ENCODE data around the gene MGST3.
"Not testable (repeated sequence)": the region's sequence is repeated elsewhere in the genome, so short reads cannot be mapped to it uniquely, and the experiment has no call there.

The MGST3 gene

DNA sequence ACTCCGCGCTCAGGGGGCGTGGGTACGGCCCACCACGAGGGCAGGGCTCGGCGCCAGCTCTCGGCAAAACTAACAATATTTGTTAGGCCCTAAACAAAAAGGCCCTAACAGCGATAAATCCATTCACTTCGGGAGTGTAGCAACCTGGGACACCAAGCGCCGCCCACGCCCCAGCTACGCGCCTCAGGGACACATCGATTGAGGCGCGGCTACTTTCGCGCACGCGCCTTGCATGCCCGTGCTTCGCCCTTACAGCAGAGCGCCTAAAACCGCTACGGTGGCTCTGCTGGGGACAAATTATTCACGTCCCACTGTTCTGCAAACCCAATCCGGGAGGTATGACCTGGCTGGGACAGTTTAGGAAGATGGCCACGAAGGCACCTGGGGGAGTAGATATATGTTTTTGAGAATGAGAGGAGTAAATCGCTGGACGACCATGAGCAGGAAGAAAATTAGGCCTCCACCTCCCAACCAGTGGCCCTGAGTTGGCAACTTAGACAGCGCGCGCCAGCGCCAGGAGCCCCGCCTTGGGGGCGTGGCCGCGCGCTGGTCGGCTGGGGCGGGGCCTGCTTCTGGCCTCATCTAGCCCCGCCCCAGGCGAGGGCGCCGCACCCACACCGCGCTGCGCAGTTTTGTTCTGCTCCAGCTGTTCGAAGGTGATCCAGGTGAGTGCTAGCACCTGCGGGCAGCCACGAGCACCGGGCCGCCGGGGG, at the start of gene MGST3:
MGST3 (plus strand) TSS at position 606 of the 713 bp plus-strand sequence. CDS start 18,614 bp downstream, outside the sequence.
- peak; percentile 94 for DNase-seq

DNA sequence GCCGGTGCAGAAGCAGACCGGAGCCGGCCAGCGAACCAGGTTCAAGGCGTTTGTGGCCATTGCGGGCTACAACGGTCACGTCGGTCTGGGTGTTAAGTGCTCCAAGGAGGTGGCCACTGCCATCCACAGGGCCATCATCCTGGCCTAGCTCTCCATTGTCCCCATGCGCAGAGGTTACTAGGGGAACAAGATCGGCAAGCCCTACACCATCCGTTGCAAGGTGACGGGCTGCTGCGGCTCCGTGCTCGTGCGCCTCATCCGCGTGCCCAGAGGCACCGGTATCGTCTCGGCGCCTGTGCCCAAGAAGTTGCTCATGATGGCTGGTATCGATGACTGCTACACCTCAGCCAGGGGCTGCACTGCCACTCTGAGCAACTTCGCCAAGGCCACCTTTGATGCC, 49.1 kb upstream of the MGST3 start:
- DNase-seq: no peak

DNA sequence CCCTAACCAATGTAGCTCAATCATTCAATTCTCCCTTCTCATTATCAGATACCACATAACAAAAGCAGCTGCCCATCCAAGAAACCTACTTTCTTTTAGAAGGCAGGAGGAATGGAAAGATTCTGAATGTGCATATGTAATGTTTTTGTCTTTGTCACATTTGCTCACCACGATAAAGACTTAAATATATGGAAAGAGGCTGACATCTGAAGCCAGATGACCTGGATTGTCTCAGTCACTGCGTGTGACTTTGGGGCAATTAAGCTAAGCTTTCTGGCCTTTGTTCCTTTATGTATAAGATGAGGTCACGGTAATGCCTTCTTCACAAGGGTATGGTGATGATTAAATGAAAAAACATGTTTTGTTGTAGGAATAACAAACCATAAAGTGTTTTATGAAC, 44.6 kb upstream of the MGST3 start:
- DNase-seq: no peak

GRCh38 chr1:165591391-165591790, 39.6 kb upstream of the MGST3 start:
- not testable (repeated sequence) for DNase-seq

DNA sequence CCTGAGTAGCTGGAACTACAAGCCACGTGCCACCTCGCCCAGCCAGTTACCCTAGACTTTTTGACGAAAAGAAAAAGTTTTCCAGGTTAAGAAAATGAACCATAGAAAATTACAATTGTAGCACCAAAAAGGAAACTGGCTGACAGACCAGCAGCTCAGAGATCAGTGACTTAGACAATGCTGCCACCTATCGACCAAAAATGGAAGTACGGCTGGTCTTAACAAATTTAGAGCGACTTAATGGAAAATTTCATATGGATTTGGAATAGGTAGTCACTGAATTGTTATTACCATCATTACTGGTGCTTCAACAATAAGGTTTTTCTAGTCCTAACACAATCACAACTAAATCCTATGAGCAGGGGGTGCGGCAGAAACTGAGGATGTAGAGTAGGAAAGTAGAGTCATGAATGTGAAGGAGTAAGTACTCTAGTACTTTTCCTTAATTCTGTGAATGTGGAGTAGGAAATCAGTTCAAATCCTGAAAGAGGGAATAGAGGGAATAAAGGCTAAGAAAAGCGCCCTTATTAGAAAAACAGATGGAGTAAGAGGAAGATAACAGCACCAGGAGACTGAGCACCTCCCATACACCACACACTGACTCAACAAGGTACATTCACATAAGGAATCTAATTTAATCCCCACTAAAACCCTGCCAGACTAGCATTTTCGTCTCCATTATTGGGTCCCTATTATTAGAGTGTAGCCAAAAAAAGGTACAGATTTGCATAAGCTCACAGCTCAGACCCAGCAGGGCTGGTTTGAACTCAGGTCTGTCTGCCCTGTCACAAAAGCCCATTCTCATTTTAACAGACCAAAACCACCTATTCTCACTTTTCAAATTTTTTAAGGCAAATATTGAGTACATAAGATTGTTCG, 37.9 kb upstream of the MGST3 start:
- DNase-seq: no peak

GRCh38 chr1:165595246-165595938, 35.6 kb upstream of the MGST3 start:
- DNase-seq: no peak

DNA sequence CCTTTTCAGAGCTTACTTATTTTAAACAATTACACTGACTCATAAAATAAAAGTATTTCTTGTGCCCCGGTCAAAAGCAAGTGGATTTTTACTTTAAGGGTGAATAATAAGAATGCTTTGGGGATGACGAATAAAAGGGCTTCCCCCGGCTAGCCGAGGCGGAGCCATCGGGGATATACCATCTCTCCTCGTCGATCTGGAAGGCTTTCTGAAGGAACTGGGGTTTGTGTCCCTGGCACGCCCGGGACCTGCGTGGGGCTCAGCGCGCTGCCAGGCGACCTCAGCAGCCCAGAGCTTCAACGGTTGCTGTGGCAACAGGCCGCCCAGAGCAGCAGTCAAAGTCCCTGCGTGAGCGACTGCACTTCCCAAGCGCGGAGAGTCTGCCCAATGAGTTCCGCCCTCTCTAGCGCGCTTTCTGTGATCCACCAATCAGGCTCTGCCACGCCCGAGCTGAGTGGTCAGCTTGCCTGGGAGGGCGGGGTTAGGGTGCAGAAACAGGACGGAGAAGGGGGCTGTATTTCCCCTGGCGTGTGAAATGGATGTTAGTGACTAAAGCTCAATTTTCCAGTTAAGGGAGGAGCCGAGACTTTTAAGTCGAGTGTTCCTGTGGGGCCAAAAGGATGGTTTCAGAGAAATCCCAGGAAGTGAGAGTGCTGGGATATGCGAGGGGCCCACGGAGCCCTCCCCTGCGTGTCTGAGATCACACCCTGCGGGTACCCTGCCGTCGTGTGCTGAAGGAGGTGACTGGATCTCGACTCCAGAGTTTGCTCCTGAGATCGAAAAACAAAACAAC, 33.0 kb upstream of the MGST3 start:
- DNase-seq: peak; percentile 86

DNA sequence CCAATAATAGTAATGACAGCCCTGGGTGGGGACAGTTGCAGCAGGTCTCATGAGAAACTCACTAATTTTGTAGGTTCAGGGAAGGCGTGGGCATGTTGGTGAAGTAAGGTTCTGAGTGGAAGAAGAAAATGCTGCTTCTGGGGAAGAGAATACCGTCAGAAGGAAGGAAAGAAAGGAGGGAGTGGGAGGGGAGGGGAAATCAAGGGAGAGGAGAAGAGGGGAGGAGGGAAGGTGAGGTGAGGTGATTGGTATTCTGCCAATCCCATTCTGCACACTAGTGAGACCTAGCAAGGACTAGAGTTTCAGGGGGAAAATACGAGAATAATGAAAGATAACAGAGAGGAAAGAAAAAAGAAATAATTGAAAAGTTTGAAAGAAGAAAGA, 32.4 kb upstream of the MGST3 start:
- DNase-seq: no peak

- DNase-seq: no peak
Measured at GRCh38 chr1:165600793-165601192, 30.2 kb upstream of the MGST3 start.

- no peak for DNase-seq
Measured at GRCh38 chr1:165603810-165604209, 27.2 kb upstream of the MGST3 start.

DNA sequence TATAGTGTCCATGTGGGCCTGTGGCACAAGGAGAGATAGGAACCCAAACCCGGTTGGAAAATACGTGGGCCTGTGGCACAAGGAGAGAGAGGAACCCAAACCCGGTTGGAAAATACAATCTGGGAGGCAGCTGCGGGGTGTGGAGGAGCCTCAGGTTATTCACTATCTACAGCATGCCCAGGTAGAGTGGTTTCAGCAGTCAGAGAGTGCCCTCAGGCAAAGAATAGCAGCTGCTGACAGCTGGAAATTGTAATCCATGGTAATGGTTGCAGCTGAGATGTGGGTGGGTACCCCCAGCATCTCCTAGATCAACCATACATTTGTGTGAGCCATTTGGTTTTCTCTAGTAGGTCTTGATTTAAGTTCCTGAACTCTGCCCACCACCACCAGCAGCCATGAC, 25.8 kb upstream of the MGST3 start:
- no peak for DNase-seq

DNA sequence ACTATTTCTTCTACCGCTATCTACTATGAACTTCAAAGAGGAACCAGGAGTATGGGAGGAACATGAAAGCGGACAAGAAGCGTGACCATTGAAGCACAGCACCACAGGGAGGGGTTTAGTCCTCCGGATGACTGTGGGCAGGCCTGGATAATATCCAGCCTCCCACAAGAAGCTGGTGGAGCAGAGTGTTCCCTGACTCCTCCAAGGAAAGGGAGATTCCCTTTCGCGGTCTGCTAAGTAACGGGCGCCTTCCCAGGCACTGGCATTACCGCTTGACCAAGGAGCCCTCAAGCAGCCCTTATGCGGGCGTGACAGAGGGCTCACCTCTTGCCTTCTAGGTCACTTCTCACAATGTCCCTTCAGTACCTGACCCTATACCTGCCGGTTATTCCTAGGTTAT, 24.4 kb upstream of the MGST3 start:
- not testable (repeated sequence) for DNase-seq

GRCh38 chr1:165610866-165611265, 20.2 kb upstream of the MGST3 start:
- DNase-seq: no peak

- no peak for DNase-seq
Measured at GRCh38 chr1:165612062-165612461, 19.0 kb upstream of the MGST3 start.

- DNase-seq: no peak
Measured at GRCh38 chr1:165616054-165616612, 14.9 kb upstream of the MGST3 start.

DNA sequence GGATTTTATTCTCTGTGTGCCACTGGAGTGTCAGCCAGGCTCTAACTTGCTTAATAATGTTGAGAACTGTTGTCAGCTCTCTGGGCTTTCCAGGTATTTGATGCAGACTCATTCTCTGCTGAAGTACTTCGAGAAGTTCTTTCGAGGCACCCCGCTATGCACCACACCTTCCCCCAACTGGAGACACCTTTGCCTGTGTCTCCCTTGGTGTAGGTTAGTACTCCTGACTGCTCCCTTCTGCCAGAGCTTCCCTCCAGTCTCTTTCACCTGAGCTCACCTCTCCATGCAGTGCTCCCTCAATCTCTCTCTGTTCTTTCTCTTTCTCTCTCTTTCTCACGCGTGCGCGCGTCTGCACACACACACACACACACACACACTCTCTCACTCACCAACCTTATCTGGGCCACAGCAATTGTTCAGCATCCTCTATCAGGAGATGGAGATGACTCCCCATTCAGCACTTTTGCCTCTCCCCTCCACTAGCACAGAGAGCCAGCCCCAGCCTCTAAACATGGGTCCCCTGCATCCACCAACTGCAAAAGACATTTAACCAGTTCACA, 14.0 kb upstream of the MGST3 start:
- no peak for DNase-seq

- DNase-seq: no peak
Measured at GRCh38 chr1:165619647-165620151, 11.3 kb upstream of the MGST3 start.

DNA sequence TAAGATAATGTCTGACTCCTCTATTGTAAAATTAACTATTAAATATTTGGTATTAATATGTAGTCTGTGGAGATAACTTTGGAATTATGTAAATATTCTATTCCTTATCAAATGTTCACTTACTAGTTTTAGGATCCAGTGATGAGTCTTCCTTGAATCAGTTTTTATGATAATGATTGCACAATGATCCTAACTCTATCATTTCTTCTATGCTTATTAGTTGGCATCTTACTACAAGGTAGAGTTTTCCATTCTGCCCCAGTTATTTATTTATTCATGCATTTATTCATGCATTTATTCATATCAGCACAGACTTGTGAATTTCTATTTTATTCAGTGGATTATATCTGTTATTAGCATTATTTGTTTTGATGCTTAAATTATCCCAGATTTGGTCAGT, 7.4 kb upstream of the MGST3 start:
- no peak for DNase-seq

- DNase-seq: no peak
Measured at GRCh38 chr1:165624441-165624840, 6.6 kb upstream of the MGST3 start.

DNA sequence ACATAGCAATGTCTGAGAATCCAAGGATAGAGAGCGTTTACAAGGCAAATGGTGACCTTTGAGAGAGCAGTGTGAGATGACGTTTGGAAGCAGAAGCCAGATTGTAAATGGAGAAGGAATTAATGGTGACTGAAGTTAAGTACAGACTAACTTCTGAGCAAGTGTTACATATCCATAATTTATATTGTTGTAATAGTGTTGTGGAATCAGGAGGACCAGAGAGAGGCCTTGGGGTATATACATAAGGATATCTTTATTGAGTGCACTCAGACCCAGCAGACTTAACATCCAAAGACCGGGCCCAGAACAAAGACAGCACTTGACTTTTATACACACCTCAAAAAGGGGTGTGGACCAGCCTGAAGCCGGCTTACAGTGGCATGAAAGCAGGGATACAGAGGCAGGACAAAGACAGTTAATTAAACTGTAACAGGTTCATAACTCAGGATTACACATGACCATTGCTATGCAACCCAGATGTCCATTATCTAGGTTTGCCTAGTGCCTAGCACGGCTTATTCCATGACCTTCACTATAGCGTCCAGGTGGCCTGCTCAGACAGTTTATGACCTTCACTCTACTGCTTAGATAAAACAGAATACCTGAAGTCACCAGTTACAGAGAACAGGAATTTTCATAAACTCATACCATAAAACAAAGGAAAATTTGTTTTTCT, 2.7 kb upstream of the MGST3 start:
- DNase-seq: no peak

GRCh38 chr1:165629151-165629550, 1.9 kb upstream of the MGST3 start:
- no peak for DNase-seq
